DOHH2 (cell line): ENCODE measurements around the gene FCN1.

Source experiments
- H3F3A ChIP-seq: fragments of 200-600 bp; sonication (generic), shearing (Covaris generic); 2 replicates; pipeline ENCODE4 v1.6.0; 2016; ENCODE audit warnings: antibody characterized with exemption, mild to moderate bottlenecking; ENCODE audit not compliant: control insufficient read depth, insufficient read depth
- H3K27ac ChIP-seq: fragments of 200-600 bp; sonication (generic); 2 replicates; pipeline ENCODE4 v1.5.1; 2014; ENCODE audit warnings: low read depth, mild to moderate bottlenecking, low read length, moderate library complexity
- H3K27me3 ChIP-seq: fragments of 200-600 bp; sonication (generic); 2 replicates; pipeline ENCODE4 v1.6.1; 2014; ENCODE audit warnings: mild to moderate bottlenecking, low read length, mixed read lengths; ENCODE audit not compliant: control insufficient read depth
- H3K36me3 ChIP-seq: fragments of 200-600 bp; sonication (generic); 2 replicates; pipeline ENCODE4 v1.6.1; 2014; ENCODE audit warnings: mild to moderate bottlenecking, low read length, moderate library complexity, mixed read lengths; ENCODE audit not compliant: control insufficient read depth
- H3K4me1 ChIP-seq: fragments of 200-600 bp; sonication (generic); 2 replicates; pipeline ENCODE4 v1.6.1; 2014; ENCODE audit warnings: mild to moderate bottlenecking, low read length, mixed read lengths; ENCODE audit not compliant: control insufficient read depth
- H3K4me2 ChIP-seq: fragments of 200-600 bp; sonication (generic); 2 replicates; pipeline ENCODE4 v1.6.0; 2014; ENCODE audit warnings: mild to moderate bottlenecking, low read length, moderate library complexity
- H3K4me3 ChIP-seq: fragments of 200-600 bp; sonication (generic); 2 replicates; pipeline ENCODE4 v1.5.1; 2014; ENCODE audit warnings: mild to moderate bottlenecking, low read length, mixed read lengths
- H3K79me2 ChIP-seq: fragments of 200-600 bp; sonication (generic); 2 replicates; pipeline ENCODE4 v1.6.1; 2014; ENCODE audit warnings: mild to moderate bottlenecking, low read length, mixed read lengths; ENCODE audit not compliant: control insufficient read depth
- H3K9me2 ChIP-seq: fragments of 200-600 bp; sonication (generic); replicated peaks from 2 replicates; pipeline ENCODE4 v1.6.1; 2014; ENCODE audit warnings: mild to moderate bottlenecking, low read length, mixed read lengths; ENCODE audit not compliant: control insufficient read depth
- H3K9me3 ChIP-seq: fragments of 200-600 bp; sonication (generic); 2 replicates; pipeline ENCODE4 v1.6.1; 2014; ENCODE audit warnings: antibody characterized with exemption, low read length, mixed read lengths; ENCODE audit not compliant: control insufficient read depth, insufficient read depth
- H4K20me1 ChIP-seq: fragments of 200-600 bp; sonication (generic); 2 replicates; pipeline ENCODE4 v1.6.0; 2014; ENCODE audit warnings: low read depth, mild to moderate bottlenecking, antibody characterized with exemption, low read length, moderate library complexity; ENCODE audit not compliant: control insufficient read depth, insufficient read depth
- EZH2phosphoT487 ChIP-seq: fragments of 200-600 bp; sonication (generic); IDR thresholded peaks from 2 replicates; pipeline ENCODE4 v1.6.1; 2017; ENCODE audit warnings: borderline replicate concordance, mild to moderate bottlenecking, antibody characterized with exemption, low read length, moderate library complexity, mixed read lengths
- TF ChIP-seq, protein P1 (sequence below): fragments of 200-600 bp; sonication (generic); IDR thresholded peaks from one replicate; pipeline ENCODE4 v1.5.1; 2014; ENCODE audit warnings: antibody characterized with exemption, mild to moderate bottlenecking, low read depth, low read length; ENCODE audit not compliant: poor library complexity, severe bottlenecking

FCN1 gene

DNA sequence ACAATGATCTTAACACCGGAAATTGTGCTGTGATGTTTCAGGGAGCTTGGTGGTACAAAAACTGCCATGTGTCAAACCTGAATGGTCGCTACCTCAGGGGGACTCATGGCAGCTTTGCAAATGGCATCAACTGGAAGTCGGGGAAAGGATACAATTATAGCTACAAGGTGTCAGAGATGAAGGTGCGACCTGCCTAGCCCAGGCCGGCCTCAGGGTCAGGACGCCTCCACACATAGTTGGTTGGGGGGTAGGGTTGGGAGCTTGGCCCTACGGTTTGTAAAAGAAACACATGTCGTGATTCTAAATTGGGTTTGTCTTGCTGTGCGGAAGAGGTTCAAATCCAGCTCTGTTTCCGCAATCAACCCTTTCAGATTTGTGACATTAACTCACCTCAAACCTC lies 30.5 kb downstream of the FCN1 start:
- Histone ChIP-seq H3K4me1 (peaks cover 21% of the 10 kb centered on the region), H3K27me3 (no peaks in the 10 kb centered on the region), H3K4me3 (no peak overlapping the region), H3K9me3 (no peaks in the 10 kb centered on the region), H3K4me2 (no peak overlapping the region), H3K79me2 (no peaks in the 10 kb centered on the region), H3K36me3 (no peaks in the 10 kb centered on the region), H3K9me2 (no peaks in the 10 kb centered on the region), H4K20me1 (no peaks in the 10 kb centered on the region), H3F3A (no peaks in the 10 kb centered on the region), H3K27ac (no peak overlapping the region)
- TF ChIP-seq EZH2phosphoT487: no peak
- TF ChIP-seq, protein P1, sequence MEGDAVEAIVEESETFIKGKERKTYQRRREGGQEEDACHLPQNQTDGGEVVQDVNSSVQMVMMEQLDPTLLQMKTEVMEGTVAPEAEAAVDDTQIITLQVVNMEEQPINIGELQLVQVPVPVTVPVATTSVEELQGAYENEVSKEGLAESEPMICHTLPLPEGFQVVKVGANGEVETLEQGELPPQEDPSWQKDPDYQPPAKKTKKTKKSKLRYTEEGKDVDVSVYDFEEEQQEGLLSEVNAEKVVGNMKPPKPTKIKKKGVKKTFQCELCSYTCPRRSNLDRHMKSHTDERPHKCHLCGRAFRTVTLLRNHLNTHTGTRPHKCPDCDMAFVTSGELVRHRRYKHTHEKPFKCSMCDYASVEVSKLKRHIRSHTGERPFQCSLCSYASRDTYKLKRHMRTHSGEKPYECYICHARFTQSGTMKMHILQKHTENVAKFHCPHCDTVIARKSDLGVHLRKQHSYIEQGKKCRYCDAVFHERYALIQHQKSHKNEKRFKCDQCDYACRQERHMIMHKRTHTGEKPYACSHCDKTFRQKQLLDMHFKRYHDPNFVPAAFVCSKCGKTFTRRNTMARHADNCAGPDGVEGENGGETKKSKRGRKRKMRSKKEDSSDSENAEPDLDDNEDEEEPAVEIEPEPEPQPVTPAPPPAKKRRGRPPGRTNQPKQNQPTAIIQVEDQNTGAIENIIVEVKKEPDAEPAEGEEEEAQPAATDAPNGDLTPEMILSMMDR: no peak

DNA sequence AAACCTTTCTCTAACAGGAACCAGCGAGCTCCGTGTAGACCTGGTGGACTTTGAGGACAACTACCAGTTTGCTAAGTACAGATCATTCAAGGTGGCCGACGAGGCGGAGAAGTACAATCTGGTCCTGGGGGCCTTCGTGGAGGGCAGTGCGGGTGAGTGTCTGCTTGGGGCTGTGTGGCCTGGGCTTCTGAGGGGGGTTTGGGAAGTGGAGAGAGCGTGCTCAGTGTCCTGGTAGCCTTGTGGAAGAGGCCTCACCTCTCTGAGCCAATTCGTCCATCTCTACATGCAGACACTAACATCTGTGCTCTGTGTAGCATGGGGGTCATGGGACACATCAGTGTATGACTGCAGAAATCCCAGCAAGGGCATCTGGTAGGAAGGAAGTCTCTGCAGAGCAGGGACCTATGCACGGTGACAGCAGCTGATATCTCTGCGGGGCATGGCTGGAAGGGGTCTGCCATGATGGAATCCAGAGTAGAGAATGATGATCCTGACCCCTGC lies 31.2 kb downstream of the FCN1 start:
- Histone ChIP-seq H3K36me3 (no peaks in the 10 kb centered on the region), H3K79me2 (no peaks in the 10 kb centered on the region), H3K4me1 (peaks cover 21% of the 10 kb centered on the region), H3K27me3 (no peaks in the 10 kb centered on the region), H3K4me2 (no peak overlapping the region), H4K20me1 (no peaks in the 10 kb centered on the region), H3F3A (no peaks in the 10 kb centered on the region), H3K4me3 (no peak overlapping the region), H3K27ac (no peak overlapping the region), H3K9me3 (no peaks in the 10 kb centered on the region), H3K9me2 (no peaks in the 10 kb centered on the region)
- TF ChIP-seq, protein P1: no peak
- no peak for TF ChIP-seq EZH2phosphoT487

DNA sequence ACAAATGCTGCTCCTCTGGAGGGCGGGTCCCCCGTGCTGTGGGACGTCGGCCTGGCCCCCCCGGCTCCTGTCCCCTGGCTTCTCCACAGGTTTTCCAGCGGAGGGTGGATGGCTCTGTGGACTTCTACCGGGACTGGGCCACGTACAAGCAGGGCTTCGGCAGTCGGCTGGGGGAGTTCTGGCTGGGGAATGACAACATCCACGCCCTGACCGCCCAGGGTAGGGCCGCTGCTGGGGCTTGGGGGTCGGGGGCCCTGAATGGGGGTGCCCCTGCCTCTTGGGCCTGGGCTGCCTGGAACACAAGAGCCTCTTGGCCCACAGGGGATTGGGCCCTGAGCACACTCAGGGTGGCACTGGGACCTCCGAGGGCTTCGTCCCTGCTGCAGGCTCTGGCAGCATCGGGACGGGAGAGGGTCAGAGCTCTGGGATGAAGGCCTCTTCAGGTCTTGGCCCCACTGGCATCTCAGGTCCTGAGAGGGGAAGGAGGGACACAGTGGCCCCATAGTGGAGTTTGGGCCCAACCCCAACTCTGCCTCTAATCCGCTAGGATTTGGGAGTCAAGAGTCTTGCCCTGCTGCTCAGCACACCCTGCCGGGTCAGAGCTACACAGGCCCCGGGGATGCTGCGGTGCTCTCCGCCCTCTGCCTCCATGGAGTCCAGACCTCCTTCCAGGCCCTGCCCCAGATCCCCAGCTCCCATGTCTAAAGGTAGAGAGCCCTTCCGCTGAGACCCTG lies 31.9 kb downstream of the FCN1 start:
- no peaks in the 10 kb centered on the region for H3K27me3 ChIP-seq

More for the DNA sequence above, 31.9 kb downstream of the FCN1 start:
- no peaks in the 10 kb centered on the region for H3K79me2 ChIP-seq
- TF ChIP-seq, protein P1: no peak
- TF ChIP-seq EZH2phosphoT487: no peak
- H3F3A ChIP-seq: no peaks in the 10 kb centered on the region
- no peaks in the 10 kb centered on the region for H3K9me3 ChIP-seq
- H3K27ac ChIP-seq: no peak overlapping the region
- H4K20me1 ChIP-seq: no peaks in the 10 kb centered on the region
- peaks cover 21% of the 10 kb centered on the region for H3K4me1 ChIP-seq
- H3K9me2 ChIP-seq: no peaks in the 10 kb centered on the region
- no peak overlapping the region for H3K4me2 ChIP-seq
- no peaks in the 10 kb centered on the region for H3K36me3 ChIP-seq
- no peak overlapping the region for H3K4me3 ChIP-seq
